ENCODE measurements around the gene GRIN2A. TPM values are rescaled to one million over a fixed set of nuclear protein-coding genes. Genes with fewer than 3 reads are reported as not detected.

The GRIN2A gene
- total RNA-seq, 4 donors from 2014 or later = 0.13 to 1.2 (median 0.30) TPM

- no peak for TF ChIP-seq CTCF (IDR thresholded peaks at IDR 0.05)
- DNase-seq (ENCODE audit: low spot score) = no peak
- no peak for ATAC-seq (ENCODE audit: low FRiP score)
Measured at GRCh38 chr16:9996221-9996620, 186.0 kb downstream of the GRIN2A start.

- TF ChIP-seq CTCF (IDR thresholded peaks at IDR 0.05) = no peak
Measured at GRCh38 chr16:9992441-9992840, 189.8 kb downstream of the GRIN2A start.

GRCh38 chr16:9980981-9981380 lies 201.2 kb downstream of the GRIN2A start:
- DNase-seq (ENCODE audit: low spot score) (no peak), ATAC-seq (ENCODE audit: low FRiP score) (no peak)
- TF ChIP-seq CTCF (IDR thresholded peaks at IDR 0.05) = no peak

More at GRCh38 chr16:9992441-9992840, 189.8 kb downstream of the GRIN2A start:
- DNase-seq (ENCODE audit: low spot score) = no peak
- ATAC-seq (ENCODE audit: low FRiP score) = no peak

GRCh38 chr16:9978160-9978725 lies 204.0 kb downstream of the GRIN2A start:
- TF ChIP-seq CTCF (IDR thresholded peaks at IDR 0.05) = no peak
- DNase-seq (ENCODE audit: low spot score) (no peak), ATAC-seq (ENCODE audit: low FRiP score) (no peak)

GRCh38 chr16:9977333-9977897 lies 204.8 kb downstream of the GRIN2A start:
- no peak for TF ChIP-seq CTCF (IDR thresholded peaks at IDR 0.05)
- DNase-seq (ENCODE audit: low spot score) (no peak), ATAC-seq (ENCODE audit: low FRiP score) (no peak)

GRCh38 chr16:9976601-9977000 lies 205.6 kb downstream of the GRIN2A start:
- ATAC-seq (ENCODE audit: low FRiP score) (no peak), DNase-seq (ENCODE audit: low spot score) (no peak)
- no peak for TF ChIP-seq CTCF (IDR thresholded peaks at IDR 0.05)

GRCh38 chr16:9971907-9972306 lies 210.3 kb downstream of the GRIN2A start:
- DNase-seq (ENCODE audit: low spot score) = no peak
- no peak for ATAC-seq (ENCODE audit: low FRiP score)
- no peak for TF ChIP-seq CTCF (IDR thresholded peaks at IDR 0.05)

Data from omental fat pad (tissue), 4 donors.